NCI-H774 (cell line): ENCODE data around the gene RALGPS1.
A peak's percentile ranks its signal among the peaks of the same experiment; 100 is the strongest.

Experiments
- DNase-seq: peaks from one replicate; lab custom pipeline; 2025; lab: John Stamatoyannopoulos, UW

Gene RALGPS1

GRCh38 chr9:127123064-127123890, 208.7 kb downstream of the RALGPS1 start:
- no peak for DNase-seq

GRCh38 chr9:127124111-127124531, 209.5 kb downstream of the RALGPS1 start:
- DNase-seq = no peak

- no peak for DNase-seq
Measured at GRCh38 chr9:127124792-127125191, 210.2 kb downstream of the RALGPS1 start.

GRCh38 chr9:127126971-127127370, 212.4 kb downstream of the RALGPS1 start:
- DNase-seq = no peak

GRCh38 chr9:127128341-127129072, 213.9 kb downstream of the RALGPS1 start:
- DNase-seq = no peak

- DNase-seq = no peak
Measured at GRCh38 chr9:127129073-127129717, 214.6 kb downstream of the RALGPS1 start.

- DNase-seq = no peak
Measured at GRCh38 chr9:127129718-127130085, 215.1 kb downstream of the RALGPS1 start.

GRCh38 chr9:127130235-127130634, 215.7 kb downstream of the RALGPS1 start:
- DNase-seq = no peak

GRCh38 chr9:127130661-127131538, 216.3 kb downstream of the RALGPS1 start:
- DNase-seq = peak; percentile 18

GRCh38 chr9:127131871-127132270, 217.3 kb downstream of the RALGPS1 start:
- DNase-seq = no peak

GRCh38 chr9:127132375-127132774, 217.8 kb downstream of the RALGPS1 start:
- no peak for DNase-seq

GRCh38 chr9:127132921-127133647, 218.5 kb downstream of the RALGPS1 start:
- no peak for DNase-seq

GRCh38 chr9:127133739-127134167, 219.2 kb downstream of the RALGPS1 start:
- no peak for DNase-seq

GRCh38 chr9:127135056-127135745, 220.6 kb downstream of the RALGPS1 start:
- DNase-seq = no peak

- DNase-seq = no peak
Measured at GRCh38 chr9:127136081-127136879, 221.7 kb downstream of the RALGPS1 start.

GRCh38 chr9:127136880-127137639, 222.5 kb downstream of the RALGPS1 start:
- DNase-seq = no peak

GRCh38 chr9:127137640-127138360, 223.2 kb downstream of the RALGPS1 start:
- DNase-seq = no peak

GRCh38 chr9:127138444-127138843, 223.9 kb downstream of the RALGPS1 start:
- DNase-seq = no peak
